Pons (tissue), 1 donor: Measurements from ENCODE around the gene CCDC106.
A peak's percentile ranks its signal among the peaks of the same experiment; 100 is the strongest.

Experiments used
- DNase-seq: peaks from one replicate; pipeline ENCODE4 v3.0.0-alpha.2; 2016; ENCODE audit warnings: low spot score

The CCDC106 gene

DNA sequence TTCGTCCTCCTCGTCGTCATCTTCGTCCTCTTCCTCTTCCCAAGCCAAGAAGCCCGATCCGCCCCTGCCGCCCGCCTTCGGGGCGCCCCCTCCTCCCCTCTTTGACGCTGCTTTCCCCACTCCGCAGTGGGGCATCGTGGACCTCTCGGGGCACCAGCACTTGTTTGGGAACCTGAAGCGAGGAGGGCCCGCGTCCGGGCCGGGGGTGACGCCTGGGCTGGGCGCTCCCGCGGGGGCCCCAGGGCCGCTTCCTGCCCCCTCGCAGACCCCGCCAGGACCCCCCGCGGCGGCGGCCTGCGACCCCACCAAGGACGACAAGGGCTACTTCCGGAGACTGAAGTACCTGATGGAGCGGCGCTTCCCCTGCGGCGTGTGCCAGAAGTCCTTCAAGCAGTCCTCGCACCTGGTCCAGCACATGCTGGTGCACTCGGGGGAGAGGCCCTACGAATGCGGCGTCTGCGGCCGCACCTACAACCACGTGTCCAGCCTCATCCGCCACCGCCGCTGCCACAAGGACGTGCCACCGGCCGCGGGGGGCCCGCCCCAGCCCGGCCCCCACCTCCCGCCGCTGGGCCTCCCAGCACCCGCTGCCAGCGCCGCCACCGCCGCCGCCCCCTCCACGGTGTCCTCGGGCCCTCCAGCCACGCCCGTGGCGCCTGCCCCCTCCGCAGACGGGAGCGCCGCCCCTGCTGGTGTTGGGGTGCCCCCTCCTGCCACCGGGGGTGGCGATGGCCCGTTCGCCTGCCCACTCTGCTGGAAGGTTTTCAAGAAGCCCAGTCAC is 33.9 kb upstream of the CCDC106 start:
- no peak for DNase-seq

DNA sequence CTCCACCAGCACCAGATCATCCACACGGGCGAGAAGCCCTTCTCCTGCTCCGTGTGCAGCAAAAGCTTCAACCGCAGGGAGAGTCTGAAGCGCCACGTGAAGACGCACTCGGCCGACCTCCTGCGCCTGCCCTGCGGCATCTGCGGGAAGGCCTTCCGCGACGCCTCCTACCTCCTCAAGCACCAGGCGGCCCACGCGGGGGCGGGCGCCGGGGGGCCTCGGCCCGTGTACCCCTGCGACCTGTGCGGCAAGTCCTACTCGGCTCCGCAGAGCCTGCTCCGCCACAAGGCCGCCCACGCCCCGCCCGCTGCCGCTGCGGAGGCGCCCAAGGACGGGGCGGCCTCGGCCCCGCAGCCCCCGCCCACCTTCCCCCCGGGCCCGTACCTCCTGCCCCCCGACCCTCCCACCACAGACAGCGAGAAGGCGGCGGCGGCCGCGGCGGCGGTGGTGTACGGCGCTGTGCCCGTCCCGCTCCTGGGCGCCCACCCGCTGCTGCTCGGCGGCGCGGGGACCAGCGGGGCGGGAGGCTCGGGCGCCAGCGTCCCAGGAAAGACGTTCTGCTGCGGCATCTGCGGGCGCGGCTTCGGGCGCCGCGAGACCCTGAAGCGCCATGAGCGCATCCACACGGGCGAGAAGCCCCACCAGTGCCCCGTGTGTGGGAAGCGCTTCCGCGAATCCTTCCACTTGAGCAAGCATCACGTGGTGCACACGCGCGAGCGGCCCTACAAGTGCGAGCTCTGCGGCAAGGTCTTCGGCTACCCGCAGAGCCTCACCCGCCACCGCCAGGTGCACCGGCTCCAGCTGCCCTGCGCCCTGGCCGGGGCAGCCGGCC is 33.1 kb upstream of the CCDC106 start:
- no peak for DNase-seq

DNA sequence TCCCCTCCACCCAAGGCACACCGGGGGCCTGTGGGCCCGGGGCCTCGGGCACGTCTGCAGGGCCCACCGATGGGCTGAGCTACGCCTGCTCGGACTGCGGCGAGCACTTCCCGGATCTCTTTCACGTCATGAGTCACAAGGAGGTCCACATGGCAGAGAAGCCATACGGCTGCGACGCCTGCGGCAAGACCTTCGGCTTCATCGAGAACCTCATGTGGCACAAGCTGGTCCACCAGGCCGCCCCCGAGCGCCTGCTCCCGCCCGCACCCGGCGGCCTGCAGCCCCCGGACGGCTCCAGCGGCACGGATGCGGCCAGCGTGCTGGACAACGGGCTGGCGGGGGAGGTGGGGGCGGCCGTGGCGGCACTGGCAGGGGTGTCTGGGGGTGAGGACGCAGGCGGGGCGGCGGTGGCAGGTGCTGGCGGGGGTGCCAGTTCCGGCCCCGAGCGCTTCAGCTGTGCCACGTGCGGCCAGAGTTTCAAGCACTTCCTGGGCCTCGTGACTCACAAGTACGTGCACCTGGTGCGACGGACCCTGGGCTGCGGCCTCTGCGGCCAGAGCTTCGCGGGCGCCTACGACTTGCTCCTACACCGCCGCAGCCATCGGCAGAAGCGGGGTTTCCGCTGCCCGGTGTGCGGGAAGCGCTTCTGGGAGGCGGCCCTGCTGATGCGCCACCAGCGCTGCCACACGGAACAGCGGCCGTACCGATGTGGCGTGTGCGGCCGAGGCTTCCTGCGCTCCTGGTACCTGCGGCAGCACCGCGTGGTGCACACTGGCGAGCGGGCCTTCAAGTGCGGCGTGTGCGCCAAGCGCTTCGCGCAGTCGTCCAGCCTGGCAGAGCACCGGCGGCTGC is 32.2 kb upstream of the CCDC106 start:
- DNase-seq, result no peak

DNA sequence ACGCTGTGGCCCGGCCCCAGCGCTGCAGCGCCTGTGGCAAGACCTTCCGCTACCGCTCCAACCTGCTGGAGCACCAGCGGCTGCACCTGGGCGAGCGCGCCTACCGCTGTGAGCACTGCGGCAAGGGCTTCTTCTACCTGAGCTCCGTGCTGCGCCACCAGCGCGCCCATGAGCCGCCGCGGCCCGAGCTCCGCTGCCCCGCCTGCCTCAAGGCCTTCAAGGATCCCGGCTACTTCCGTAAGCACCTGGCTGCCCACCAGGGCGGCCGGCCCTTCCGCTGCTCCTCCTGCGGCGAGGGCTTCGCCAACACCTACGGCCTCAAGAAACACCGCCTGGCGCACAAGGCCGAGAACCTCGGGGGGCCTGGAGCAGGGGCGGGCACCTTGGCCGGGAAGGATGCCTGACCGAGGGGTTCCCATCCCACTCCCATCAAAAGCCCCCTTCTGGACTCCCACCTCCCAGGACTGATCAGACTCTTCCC is 31.6 kb upstream of the CCDC106 start:
- DNase-seq, result no peak

DNA sequence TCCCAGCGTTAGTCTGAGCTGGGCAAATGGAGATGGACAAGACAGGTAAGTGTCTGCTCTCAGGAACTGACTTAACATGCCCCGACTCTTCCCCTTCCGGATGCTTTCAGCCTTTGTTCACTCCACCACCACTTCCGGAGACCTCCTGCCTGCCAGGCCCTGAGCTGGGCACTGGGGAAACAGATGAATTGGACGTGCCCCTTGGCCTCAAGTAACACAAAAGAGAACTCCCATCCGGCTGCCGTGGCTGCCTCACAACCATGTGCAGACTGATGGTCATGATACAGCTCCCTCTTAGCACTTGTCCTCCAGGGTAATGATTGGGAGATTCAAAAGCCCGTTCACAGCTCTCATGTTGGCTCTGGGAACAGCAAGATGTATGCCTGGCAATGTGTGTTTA is 30.6 kb upstream of the CCDC106 start:
- DNase-seq, result no peak

DNA sequence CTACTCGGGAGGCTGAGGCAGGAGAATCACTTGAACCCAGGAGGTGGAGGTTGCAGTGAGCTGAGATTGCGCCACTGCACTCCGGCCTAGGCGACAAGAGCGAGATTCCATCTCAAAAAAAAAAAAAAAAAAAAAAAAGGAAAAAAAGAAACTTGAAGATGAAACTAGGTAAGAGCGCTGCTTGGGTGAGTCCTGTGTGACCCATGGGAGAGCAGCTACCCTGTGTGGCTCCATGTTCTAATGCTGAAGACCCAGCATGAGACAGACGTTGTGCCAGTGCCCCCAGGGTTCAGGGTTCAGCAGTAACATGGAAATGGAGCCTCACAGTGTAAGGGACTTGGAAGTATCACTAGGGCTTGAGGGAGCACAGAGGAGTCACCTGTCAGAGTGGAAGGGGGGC is 29.6 kb upstream of the CCDC106 start:
- DNase-seq, result no peak

DNA sequence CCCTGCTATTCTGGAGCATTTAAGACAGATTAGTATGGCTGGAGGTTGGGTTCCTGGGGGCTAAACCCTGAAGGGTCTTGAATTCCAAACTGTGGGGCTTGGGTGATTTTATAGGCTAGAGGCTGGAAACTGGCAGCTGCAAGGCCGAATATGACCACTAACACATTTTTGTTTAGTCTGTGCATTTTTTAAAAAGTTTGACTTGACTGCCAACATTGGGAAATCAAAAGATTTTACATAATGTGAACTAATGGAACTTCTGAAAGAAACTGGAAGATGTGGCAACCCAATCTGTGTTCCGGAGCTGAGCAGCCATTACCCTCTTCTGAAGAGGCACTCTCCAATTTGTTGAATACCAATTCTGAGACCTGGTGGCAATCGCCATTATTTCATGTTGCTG is 28.7 kb upstream of the CCDC106 start:
- no peak for DNase-seq

DNA sequence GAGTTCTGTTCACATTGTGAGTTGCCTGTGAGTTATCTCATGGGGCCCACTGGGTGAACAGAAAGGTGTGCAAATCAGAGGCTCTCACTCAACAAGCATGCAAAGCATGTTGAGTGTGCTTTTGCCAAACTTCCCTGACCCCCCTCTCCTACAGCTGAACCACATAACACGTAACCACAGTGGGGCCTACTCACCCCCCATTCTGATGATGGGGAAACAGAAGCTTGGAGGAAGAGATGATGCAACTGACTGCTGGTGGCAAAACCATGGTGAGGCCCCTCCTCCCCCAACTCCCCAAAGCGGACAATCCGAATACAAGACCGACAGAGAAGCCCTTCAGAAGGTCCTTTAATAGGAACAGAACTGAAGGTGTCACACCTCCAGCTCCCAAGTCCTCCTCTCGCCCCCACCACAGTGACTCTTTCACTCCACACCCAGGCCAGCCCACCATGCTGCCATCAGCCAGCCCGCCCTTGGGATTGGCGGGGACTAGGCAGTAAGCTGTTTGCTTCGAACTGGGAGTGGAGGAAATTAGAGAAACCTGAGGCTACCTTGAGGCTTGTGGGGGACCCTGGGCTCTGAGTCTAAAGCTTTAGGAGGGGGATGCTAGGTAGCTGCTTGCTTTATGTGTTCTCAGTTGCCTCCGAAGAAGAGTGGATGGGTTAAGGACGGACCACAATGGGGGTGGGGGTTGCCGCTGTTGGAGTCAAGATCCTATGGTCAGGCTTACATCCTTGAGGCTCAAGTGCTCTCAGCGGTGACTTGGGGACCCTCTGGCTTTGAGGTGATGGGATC is 27.4 kb upstream of the CCDC106 start:
- DNase-seq, result no peak

DNA sequence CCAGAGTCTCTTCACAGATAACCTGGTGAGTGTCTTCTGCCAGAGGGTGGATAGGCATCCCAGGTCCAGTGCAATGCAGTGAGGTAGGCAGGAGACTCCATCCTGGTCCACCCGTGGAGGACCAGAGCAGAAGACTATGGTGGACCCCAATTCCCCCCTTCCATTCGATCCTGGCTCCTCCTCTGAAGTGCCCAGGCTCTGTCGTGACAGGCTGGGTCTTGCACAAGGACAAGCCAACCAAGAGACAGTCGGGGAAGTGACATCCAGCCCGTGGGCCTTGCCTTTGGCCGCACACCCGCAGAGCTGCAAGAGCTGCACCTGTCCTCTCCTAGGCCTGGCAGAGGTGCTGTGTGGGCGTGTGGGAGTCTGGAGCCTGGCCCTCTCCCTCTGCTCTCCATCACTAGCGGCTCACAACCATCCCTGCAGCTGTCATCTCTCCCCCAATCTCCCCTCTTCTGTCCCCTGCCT is 26.8 kb upstream of the CCDC106 start:
- DNase-seq, result no peak

DNA sequence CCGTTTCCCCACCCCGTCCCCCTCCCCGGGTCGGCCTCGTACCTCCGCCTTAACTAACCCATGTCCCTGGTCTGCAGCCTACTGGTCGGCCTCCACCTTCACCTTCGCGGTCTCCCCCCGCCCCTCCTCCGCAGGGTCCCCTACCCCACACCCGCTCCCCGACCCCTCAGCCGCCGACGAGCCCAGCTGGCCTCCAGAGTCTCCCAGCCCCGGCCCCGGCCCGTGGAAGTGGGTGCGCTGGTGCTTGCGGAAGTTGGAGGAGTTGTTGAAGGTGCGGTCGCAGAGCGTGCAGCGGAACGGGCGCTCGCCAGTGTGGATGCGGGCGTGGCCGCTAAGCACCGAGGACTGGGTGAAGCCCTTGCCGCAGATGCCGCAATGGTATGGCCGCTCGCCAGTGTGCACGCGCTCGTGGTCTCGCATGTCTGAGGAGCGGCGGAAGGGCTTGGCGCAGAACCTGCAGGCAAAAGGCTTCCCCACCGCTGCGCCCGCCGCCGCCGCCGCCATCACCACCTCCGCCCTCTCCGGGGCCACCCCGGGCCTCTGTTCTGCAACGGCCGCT is 26.3 kb upstream of the CCDC106 start:
- no peak for DNase-seq

DNA sequence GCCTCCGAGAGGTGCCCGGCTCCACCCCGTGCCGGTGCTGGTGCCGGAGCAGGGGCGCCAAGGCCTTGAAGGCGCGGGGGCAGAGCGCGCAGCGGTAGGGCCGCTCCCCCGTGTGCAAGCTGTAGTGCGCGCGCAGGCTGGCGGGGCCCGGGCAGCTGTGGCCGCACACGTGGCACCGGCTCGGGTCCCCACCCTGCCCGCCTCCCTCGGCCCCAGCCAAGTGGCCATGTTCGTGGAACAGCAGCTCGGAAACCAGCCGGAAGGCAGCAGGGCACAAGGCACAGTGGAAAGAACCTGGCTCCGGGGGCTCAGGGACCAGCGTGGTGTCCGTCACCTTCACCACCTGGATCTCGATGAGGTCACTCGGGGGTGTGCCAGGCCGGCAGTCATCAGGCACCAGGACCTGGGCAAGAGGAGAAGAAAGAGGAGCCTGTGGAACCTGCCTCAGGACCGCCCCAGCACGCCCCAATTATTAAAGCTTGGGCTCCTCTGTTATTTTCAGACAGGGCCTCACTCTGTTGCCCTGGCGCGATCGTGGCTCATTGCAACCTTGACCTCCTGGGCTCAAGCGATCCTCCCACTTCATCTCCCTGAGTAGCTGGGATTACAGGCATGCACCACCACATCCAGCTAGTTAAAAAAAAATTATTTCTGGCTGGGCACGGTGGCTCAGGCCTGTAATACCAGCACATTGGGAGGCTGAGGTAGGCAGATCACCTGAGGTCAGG is 25.6 kb upstream of the CCDC106 start:
- no peak for DNase-seq

DNA sequence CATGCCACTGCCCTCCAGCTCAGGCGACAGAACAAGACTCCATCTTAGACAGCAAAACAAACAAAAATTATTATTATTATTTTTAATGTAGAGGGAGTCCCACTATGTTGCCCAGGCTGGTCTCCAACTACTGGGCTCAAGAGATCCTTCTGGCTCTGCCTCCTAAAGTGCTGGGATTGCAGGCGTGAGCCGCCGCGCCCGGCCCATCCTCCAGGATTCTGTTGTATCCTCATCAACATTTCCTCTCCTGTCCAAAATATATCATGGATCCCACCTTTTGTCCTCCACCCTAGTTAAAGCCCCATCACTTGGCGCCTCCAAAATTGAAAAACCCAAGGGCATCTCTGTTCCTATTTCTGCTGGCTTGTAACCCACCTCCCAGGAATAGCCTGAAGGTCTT is 24.9 kb upstream of the CCDC106 start:
- no peak for DNase-seq

DNA sequence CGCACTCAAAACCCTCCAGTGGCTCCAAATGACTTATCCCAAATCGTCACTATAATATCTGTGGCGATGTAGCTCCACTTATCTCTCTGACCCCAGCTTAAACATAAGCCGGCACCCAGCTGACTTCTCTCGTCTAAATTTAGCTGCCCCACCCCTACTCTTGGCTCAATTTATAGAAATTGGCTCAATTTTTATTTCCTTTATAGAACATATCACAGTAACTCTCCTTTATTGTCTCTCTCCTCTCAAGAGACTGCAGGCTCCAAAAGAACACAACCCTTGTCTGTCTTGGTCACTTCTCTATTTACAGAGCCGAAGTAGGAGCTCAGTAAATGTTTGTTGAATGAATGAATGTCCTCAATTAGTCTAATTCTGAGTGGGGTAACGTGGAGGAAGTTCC is 24.5 kb upstream of the CCDC106 start:
- no peak for DNase-seq

DNA sequence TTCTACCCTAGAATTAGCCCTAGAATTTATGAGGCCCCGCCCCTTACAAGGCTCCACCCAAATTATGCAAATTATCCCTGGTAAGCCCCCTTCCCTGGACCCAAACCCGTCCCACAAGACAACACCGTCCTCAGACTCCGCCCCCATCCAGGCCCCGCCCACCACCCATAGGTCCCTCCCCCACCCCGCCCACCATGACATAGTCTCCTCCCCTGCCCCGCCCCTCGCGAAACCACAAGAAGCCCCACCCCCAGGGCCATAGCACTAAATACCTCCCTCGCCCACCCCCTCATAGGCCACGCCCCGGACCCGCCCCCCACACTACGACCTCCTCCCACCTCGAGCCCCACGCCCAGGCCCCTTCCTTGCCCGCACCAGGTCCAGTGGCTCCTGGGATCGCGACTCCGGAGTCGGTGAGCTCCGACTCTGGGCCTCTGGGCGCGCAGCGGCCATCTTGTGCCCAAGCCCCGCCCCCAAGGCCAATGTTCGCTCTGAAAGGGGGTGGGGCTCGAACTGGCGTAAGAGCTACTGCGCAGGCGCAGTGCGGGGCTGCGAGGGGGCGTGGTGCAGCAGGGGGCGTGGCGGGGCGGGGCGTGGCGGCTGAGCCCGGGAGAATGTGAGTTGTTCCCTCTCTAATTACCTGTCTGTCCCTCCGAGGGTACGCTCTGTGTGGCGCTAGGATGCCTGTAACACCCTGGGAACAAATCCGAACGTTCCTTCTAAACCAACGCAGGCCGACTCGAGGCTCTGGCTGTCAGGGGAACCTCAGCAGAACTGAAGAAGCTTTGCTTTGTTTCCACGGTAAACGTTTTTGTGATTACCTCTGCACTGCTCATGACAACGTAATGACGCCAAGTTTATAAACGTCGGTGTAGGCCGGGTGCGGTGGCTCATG is 23.7 kb upstream of the CCDC106 start, which contains the start of gene ZNF784:
Gene ZNF784 (minus strand): TSS at position 458 of the 895 bp plus-strand sequence. CDS start 5 bp downstream, at position 453.
- DNase-seq, result peak; percentile 82

DNA sequence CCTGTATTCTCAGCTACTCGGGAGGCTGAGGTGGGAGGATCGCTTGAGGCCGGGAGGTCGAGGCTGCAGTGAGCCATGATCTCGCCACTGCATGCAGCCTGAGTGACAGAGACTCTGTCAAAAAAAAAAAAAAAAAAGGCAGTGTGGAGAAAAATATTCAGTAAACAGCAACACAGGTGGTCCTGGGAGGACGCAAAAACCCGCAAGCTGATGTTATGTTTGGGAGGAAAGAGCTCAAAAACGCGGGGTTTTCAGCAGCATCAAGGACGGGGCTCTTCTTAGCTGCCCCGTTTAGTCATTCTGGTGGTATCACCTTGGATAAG is 23.0 kb upstream of the CCDC106 start:
- no peak for DNase-seq

DNA sequence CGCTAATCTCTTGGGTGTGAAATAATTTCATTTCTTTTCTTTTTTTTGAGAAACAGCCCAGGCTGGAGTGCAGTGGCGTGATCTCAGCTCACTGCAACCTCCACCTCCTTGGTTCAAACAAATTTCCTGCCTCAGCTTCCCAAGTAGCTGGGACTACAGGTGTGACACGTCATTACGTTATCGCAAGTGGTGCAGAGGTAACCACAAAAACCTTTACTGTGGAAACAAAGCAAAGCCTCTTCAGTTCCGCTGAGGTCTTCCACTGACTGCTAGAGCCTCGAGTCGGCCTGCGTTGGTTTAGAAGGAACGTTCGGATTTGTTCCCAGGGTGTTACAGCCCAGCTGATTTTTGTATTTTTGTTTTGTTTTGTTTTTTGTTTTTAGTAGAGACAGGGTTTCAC is 21.7 kb upstream of the CCDC106 start:
- no peak for DNase-seq

DNA sequence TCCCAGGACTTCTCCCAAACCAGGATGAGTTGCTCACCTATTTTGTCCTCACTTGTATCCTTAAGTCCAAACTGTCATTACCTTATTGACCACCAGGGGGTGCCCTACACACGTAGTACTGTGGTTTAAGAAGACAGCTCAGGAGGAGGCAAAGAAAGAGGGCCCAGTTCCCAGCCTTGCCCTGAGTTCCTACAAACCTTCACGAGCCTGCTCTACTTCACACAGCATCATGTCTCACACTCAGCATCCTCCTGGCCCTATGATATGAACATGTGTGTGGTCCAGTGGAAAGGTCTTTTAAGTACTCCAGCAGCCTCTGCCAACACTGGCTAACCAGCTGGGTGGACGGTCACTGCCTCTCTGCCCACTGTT is 15.6 kb upstream of the CCDC106 start:
- peak; percentile 97 for DNase-seq

DNA sequence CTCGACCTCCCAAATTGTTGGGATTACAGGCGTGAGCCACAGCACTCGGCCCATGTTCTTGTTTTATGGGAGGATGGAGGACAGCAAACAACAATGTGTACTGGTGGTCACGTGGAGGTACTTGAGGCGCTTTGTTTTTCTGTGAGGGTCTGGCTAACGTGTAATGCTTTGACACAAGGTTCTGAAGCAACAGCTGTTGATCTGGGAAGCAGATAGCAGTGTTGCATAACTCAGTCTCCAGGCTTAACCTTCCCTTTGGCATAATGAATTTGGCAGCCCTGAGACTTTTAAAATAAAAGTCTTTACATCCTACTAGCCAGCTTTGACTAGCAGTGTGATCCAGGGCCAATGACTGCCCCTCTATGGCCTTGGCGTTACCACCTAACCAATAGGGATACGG is 14.2 kb upstream of the CCDC106 start:
- no peak for DNase-seq

DNA sequence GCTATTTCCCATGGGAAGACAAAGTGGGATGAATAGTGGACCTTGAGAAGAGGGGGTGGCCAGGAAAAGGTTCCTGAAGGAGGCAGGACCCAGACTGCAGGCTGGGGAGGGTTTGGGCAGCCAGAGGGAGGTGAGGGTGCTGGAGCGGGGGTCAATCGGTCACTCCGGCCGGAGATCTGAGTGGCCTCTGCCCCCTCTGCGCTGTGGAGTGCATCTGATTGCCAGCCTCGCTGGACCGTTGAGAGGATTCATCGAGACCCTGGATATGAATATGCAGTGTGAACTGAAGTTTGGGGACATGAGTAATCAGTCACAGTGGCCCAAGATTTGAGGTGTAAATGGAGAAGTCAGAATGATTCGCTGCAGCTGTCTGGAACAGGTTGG is 12.7 kb upstream of the CCDC106 start:
- no peak for DNase-seq
